WERI-Rb-1 (cell line): Measurements from ENCODE around the gene RGN.
"Not testable (repeated sequence)": the region's sequence is repeated elsewhere in the genome, so short reads cannot be mapped to it uniquely, and the experiment has no call there.

ENCODE experiments used
- DNase-seq: peaks from one replicate; pipeline ENCODE4 v3.0.0-alpha.2; 2020
- H3K27ac ChIP-seq: fragments of 250-450 bp; sonication (Bioruptor Pico); 2 replicates; pipeline ENCODE4 v1.5.1; 2020; ENCODE audit warnings: mild to moderate bottlenecking, moderate library complexity
- H3K27me3 ChIP-seq: fragments of 250-450 bp; sonication (Bioruptor Pico); 2 replicates; pipeline ENCODE4 v1.5.1; 2021; ENCODE audit warnings: mild to moderate bottlenecking, low read depth, moderate library complexity; ENCODE audit not compliant: insufficient read depth, severe bottlenecking
- H3K36me3 ChIP-seq: fragments of 250-450 bp; sonication (Bioruptor Pico); 2 replicates; pipeline ENCODE4 v1.5.1; 2020; ENCODE audit warnings: mild to moderate bottlenecking, moderate library complexity
- H3K4me3 ChIP-seq: 2 replicates; pipeline ENCODE4 v1.5.1; 2011; ENCODE audit warnings: low read depth, mild to moderate bottlenecking, control low read depth, low read length
- H3K9me3 ChIP-seq: fragments of 250-450 bp; sonication (Bioruptor Pico); 2 replicates; pipeline ENCODE4 v1.5.1; 2021; ENCODE audit warnings: mild to moderate bottlenecking, moderate library complexity; ENCODE audit not compliant: severe bottlenecking
- TF ChIP-seq, protein P1 (sequence below): IDR thresholded peaks from 2 replicates; pipeline ENCODE4 v1.5.1; 2011; ENCODE audit warnings: low read depth, mild to moderate bottlenecking, control low read depth, inconsistent platforms, low read length

RGN gene

GRCh38 chrX:47098338-47099094, 20.3 kb downstream of the RGN start:
- no peak for DNase-seq
- TF ChIP-seq, protein P1, sequence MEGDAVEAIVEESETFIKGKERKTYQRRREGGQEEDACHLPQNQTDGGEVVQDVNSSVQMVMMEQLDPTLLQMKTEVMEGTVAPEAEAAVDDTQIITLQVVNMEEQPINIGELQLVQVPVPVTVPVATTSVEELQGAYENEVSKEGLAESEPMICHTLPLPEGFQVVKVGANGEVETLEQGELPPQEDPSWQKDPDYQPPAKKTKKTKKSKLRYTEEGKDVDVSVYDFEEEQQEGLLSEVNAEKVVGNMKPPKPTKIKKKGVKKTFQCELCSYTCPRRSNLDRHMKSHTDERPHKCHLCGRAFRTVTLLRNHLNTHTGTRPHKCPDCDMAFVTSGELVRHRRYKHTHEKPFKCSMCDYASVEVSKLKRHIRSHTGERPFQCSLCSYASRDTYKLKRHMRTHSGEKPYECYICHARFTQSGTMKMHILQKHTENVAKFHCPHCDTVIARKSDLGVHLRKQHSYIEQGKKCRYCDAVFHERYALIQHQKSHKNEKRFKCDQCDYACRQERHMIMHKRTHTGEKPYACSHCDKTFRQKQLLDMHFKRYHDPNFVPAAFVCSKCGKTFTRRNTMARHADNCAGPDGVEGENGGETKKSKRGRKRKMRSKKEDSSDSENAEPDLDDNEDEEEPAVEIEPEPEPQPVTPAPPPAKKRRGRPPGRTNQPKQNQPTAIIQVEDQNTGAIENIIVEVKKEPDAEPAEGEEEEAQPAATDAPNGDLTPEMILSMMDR = no peak
- Histone ChIP-seq H3K9me3 (no peaks in the 10 kb centered on the region), H3K4me3 (no peak overlapping the region), H3K27ac (no peak overlapping the region), H3K36me3 (no peaks in the 10 kb centered on the region), H3K27me3 (peaks cover 4% of the 10 kb centered on the region)

DNA sequence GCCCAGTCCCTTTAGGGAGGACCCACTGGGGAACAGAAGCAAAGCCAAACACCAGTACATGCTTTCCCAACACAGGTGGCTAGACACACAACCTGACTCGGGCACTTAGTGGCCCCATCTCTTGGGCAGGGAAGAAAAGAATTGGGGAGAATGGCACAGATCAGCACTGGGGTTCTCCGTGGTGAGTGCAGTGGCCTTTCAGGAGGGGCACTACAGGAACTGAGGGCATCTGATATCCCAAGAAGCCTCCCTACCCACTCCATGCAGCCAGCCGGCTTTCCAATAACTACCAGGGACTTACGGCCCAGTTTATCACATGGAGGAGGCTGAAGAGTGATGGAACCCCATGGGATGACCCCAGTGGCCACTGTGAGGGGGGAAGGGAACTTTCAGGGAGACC, 23.0 kb downstream of the RGN start:
- no peak overlapping the region for H3K4me3 ChIP-seq
- H3K9me3 ChIP-seq = peaks cover 4% of the 10 kb centered on the region
- DNase-seq = no peak
- H3K27me3 ChIP-seq = peaks cover 4% of the 10 kb centered on the region
- TF ChIP-seq, protein P1 = no peak
- H3K36me3 ChIP-seq = no peaks in the 10 kb centered on the region
- H3K27ac ChIP-seq = no peak overlapping the region

- not testable (repeated sequence) for H3K4me3 ChIP-seq, H3K9me3 ChIP-seq, H3K27me3 ChIP-seq, DNase-seq, H3K27ac ChIP-seq, H3K36me3 ChIP-seq
These were observed 32.8 kb downstream of the RGN start for GRCh38 chrX:47110936-47111615.

DNA sequence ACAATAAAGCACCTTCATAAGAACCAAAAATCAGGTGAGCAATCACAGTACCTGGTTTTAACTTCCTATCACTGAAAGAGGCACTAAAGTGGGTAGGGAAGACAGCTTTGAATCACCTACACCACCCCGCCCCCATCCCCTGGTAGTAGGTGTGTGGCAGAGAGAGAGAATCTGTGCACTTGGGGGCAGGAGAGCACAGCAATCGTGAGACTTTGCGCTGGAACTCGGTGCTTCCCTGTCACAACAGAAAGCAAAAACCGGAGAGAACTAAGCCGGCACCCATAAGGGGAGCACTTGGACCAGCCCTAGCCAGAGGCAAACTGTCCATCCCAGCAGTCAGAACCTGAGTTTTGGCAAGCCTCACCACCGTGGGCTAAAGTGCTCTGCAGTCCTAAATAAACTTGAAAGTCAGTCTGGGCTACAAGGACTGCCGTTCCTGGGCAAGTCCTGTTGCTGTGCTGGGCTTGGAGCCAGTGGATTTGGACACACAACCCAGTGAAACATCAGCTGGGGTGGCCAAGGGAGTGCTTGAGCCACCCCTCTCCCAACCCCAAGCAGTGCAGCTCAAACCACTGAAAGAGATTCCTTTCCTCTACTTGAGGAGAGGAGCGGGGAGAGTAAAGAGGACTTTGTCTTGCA, 34.2 kb downstream of the RGN start:
- Histone ChIP-seq H3K4me3 (no peak overlapping the region), H3K9me3 (no peaks in the 10 kb centered on the region), H3K27me3 (peaks cover 7% of the 10 kb centered on the region), H3K27ac (no peak overlapping the region), H3K36me3 (no peaks in the 10 kb centered on the region)
- no peak for DNase-seq
- TF ChIP-seq, protein P1 = no peak

DNA sequence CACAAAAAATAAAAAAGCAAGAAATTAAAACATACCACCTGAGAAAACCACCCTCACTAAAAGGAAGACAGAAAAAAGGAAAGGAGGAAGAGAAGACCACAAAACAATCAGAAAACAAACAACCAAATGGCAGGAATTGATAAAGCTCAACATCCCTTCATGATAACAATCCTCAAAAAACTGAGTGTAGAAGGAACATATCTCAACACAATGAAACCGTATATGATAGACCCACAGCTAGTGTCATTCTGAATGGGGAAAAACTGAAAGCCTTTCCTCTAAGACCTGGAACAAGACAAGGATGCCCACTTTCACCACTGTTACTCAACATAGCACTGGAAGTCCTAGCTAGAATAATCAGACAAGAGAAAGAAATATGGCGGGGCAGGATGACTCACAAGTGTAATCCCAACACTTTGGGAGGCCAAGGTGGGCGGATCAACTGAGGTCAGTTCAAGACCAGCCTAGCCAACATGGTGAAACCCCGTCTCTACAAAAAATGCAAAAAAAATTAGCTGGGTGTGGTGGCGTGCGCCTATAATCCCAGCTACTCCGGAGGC, 38.4 kb downstream of the RGN start:
- not testable (repeated sequence) for H3K36me3 ChIP-seq, H3K27me3 ChIP-seq, H3K27ac ChIP-seq, H3K9me3 ChIP-seq, H3K4me3 ChIP-seq, DNase-seq

DNA sequence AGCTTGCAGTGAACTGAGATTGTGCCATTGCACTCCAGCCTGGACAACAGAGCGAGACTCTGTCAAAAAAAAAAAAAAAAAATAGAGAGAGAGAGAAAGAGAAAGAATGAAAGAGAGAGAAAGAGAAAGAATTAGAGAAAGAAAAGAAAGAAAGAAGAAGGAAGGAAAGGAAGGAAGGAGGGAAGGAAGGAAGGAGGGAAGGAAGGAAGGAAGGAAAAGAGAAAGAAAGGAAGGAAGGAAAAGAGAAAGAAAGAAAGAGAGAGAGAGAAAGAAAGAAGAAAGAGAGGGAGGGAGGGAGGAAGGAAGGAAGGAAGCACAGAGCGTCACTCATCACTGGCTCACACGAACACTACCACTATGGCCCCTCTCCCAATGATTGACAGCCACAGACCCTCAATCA, 46.2 kb downstream of the RGN start:
- H3K9me3 ChIP-seq, H3K4me3 ChIP-seq, DNase-seq, H3K36me3 ChIP-seq, H3K27me3 ChIP-seq, H3K27ac ChIP-seq: not testable (repeated sequence)
